ENCODE data around the gene FES. TPM values are rescaled to one million over a fixed set of nuclear protein-coding genes. Genes with fewer than 3 reads are reported as not detected.
"Not testable (repeated sequence)": the region's sequence is repeated elsewhere in the genome, so short reads cannot be mapped to it uniquely, and the experiment has no call there.

Gene FES
- polyA plus RNA-seq, 4 donors = 12.7 to 20.6 (median 16.1) TPM

DNA sequence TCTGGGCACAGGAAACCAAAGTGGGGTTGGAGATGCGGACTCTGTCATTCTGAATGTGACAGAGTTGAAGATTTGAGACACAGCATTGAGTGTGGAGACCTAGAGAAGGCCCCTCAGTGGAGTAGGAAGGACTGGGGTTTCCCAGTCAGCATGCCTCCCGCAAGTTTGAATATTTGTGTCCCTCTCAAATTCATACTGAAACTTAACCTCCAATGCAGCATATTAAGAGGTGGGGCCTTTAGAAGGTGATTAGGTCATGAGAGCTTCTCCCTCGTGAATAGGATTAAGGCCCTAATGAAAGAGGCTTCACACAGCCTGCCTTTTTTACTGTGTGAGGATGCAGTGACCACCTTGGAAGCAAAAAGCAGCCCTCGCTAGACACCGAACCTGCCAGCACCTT, 40.1 kb downstream of the FES start:
- no peak for DNase-seq (ENCODE audit: low read depth in 4 of 4, low spot score in 2 of 4)

DNA sequence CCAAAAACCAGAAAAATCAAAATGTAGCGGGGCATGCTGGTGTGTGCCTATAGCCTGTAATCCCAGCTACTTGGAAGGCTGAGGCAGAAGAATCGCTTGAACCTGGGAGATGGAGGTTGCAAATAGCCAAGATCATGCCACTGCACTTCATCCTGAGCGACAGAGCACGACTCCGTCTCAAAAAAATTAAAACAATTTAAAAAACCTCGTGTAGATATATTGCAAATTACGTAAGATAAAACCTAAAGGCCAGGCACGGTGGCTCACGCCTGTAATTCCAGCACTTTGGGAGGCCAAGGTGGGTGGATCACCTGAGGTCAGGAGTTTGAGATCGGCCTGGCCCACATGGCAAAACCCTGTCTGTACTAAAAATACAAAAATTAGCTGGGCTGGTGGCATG, 42.5 kb downstream of the FES start:
- DNase-seq (ENCODE audit: low read depth in 4 of 4, low spot score in 2 of 4) = not testable (repeated sequence)

DNA sequence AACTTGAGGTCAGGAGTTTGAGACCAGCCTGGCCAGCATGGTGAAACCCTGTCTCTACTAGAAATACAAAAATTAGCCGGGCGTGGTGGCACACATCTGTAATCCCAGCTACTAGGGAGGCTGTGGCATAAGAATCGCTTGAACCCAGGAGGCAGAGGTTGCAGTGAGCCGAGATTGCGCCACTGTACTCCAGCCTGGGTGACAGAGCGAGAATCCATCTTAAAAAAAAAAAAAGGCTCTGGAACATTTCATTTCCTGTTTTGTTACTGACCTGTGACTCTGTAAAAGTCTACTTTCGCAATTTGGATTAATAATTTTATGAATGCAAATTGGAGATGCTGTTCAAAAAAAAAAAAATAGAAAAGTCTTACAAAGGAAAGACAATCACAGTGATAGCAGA, 43.8 kb downstream of the FES start:
- not testable (repeated sequence) for DNase-seq (ENCODE audit: low read depth in 4 of 4, low spot score in 2 of 4)

DNA sequence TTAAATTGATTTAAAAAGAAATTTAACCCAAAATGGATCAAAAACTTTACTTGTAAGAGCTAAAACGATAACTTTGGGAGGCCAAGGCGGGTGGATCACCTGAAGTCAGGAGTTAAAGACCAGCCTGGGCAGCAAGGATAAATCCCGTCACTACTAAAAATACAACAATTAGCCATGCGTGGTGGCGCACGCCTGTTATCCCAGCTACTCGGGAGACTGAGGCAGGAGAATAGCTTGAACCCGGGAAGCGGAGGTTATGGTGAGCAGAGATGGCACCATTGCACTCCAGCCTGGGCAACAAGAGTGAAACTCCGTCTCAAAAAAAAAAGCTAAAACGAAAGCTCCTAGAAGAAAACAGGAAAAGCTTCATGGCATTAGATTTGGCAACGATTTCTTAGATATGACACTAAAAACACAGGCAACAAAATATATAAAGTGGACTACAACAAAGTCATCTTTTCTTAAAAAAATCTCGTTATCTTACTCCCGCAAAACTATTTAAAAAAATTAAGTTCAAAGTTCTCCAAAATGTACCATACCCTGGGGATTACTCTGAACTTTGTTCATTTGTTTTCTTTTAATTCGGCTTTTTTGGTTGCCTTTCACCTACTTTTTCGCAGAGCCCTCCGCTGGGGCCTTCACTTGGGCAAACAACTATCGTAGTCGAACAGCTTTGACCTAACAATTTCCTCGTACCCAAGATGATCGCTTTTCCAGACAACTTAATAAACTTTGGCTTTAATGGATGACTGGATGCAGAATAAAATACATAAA, 45.1 kb downstream of the FES start:
- peak in 1 of 4 donors; percentile 45 for DNase-seq (ENCODE audit: low read depth in 4 of 4, low spot score in 2 of 4)

DNA sequence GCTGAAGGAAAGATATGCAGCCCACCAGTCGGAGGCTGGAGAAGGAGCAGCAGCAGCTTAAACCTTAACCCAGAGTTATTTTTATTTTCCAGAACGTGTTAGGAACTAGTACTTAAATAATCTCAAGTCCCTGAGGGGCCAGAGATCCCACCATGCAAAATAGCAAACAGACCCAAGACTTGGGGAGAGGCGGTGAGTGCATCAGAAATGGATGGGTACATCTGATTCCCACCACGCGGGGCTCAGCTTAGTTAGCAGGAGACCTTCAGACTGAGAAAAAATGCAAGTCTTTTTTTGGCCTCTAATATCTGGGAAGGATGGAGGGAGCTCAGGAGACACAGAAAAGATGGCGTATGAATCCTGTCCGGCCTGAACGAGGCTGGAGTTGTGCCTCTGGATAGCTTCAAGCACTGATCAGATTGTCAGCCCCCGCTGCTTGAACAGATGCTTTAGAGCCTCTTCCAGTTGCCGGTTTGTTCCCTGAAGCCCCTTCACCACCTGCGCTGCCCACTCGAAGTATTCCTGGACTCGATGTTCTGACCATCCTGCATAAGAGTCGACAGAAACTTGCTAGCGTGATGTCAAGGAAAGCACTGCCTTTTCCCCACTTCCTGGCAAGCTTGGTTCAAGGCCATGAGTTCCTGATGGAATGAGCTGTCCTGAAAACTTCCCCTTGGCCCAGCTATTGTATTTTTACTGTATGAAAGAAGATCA, 46.7 kb downstream of the FES start:
- no peak for DNase-seq (ENCODE audit: low read depth in 4 of 4, low spot score in 2 of 4)

DNA sequence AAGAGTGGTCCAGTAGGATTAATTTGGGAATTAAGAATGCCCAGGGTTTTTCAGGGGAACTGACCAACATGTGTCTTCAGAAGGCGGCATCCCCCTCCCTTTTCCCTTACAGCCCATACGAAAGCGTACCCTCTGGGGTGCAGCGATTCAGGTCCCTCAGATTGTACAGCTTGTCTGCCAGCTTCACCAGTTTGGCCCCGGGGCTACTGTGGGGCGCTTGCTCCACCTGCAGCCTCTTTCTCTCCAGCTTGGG, 47.2 kb downstream of the FES start:
- DNase-seq (ENCODE audit: low read depth in 4 of 4, low spot score in 2 of 4) = no peak

DNA sequence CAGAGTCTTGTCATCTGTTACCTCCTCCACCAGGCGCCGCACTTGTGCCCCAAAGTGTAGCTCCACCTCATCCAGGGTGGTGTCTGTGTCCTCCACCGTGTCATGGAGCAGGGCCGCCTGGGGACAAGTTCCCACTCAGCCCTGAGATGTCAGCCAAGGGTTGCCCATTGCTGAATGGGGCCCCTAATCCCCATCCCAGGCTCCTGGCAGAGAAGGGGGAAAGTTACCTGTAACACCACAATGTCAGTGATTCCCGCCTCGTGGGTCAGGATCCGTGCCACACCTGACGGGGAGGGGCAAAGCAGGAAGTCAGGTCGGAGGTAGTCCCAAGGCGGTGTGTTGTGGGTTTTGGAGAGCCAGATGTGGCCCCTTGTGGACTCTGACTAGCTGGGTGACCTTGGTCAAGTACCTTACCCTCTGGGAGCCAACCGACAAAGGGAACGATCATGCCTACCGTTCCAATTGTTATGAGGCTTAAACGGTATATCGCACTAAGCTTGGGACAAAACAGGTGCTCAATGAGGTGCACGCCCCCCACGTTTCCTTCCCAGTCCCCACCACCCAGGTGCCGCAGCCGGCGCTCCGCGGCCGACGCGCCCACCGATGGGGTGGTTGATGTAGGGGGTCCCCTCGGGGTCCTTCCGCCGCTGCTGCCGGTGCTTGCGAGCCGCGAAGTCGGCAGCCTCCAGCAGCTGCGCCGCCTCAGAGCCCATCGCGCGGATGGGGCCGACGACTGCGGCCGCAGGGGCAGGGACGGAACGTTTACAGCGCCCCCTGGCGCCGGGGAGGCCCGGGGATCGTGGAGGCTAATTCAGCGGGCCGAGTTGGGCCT, 47.7 kb downstream of the FES start, which contains the start of gene HDDC3:
Gene HDDC3, minus strand, starts transcription at position 722 of the 832 bp plus-strand sequence. Its CDS starts 9 bp downstream, at position 713.
- peak in 2 of 4 donors; percentile 43 to 71 for DNase-seq (ENCODE audit: low read depth in 4 of 4, low spot score in 2 of 4)

DNA sequence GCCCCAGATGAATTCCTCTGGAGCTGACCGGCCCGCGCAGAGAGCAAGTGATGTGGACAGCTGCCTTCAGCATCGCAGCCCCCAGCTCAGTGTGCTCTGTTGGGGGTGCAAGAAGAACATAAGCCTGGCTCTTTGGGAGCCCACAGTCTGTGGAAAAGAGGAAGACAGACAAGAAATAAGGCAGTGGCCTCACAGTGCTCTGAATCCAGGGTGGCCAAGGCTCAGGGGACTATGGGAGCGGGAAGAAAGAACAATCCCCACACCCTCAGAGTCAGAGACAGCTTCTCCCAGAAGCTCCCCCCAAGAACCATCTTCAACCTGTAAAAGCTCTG, 48.3 kb downstream of the FES start:
- no peak for DNase-seq (ENCODE audit: low read depth in 4 of 4, low spot score in 2 of 4)

DNA sequence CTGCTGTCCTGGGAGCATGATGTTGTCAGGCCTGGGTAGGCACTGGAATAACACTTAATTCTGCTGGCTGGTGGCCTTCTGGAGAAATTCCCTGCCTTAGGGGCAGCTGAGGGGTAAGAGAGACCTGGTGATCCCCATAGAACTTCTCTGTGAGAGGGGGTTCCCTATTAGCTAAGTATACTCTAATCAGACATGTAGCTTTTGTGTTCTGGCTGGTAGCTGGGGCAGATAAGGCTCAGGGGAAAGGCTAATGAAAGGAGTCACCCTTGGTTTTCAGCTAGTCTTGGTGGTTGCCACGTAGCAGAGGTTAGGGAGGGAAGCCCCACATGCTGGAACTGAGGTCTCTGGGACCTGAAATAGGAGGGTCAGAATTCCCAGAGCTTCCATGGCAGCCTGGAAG, 49.0 kb downstream of the FES start:
- DNase-seq (ENCODE audit: low read depth in 4 of 4, low spot score in 2 of 4) = no peak

DNA sequence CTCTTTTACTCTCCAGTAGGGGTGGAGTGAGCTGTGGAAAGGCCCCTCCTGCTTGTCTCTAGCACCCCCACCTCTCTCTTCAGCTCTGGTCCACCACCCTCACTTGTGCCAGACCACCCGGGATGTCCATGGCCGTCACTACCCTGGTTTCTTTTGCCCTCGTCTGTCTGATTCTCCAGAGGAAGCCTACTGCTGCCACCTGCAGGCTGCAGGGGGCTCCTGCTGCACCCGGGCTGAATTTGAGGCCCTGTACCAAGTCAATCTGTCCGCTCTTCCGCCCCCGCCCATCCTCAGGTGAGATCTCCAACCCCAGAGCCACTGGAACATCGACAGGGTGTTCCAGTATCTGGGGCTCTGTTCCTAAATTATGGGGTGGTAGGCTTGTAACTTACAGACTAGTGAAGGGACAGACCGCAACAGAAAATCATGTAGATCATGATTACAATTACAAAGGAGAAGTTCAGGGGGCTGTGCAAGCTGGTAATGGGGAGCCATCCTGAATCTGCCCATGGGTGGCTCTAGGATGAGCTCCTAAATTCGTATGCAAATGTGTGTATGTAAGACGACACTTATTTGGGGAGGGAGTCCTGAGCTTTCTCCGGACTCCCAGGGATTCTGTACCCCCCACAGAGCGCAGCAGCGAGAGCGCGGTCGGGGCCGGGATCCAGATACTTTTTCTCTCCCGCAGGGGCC, 50.1 kb downstream of the FES start:
- DNase-seq (ENCODE audit: low read depth in 4 of 4, low spot score in 2 of 4) = peak in 3 of 4 donors; percentile 43 to 81 (median 70)

DNA sequence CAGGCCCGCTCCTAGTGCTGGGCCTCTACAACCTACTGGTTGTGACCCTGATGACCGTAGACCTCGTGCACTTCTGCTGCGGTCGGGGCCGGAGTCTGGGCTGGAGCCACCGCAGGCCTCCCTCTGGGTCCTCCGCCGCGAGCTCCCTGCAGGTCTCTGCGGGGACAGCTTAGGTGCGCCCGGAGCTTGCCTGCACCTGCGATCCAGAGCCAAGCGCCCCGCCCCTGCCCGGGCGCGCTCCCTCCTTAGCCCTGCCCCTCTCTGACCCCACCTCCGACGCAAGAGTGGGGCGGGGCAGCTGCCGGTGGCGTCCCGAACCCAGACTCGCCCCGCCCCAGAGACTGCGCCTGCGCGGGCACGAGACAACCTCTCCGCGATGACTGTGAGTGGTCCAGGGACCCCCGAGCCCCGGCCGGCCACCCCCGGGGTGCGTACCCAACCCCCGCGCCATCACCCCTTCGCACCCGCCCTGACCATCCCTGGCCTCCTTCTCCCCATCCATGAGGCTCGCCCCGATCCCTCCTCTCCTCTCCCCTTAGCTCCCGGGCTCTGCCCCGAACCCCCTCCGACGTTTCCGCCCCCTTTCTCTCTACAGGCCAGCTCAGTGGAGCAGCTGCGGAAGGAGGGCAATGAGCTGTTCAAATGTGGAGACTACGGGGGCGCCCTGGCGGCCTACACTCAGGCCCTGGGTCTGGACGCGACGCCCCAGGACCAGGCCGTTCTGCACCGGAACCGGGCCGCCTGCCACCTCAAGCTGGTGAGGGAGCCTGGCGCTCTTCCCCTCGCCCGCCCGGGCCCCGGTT, 50.8 kb downstream of the FES start, which contains the start of gene UNC45A:
Gene UNC45A, plus strand, starts transcription at position 337 of the 803 bp plus-strand sequence. Its CDS starts 40 bp downstream, at position 377.
- peak in 3 of 4 donors; percentile 63 to 85 (median 78) for DNase-seq (ENCODE audit: low read depth in 4 of 4, low spot score in 2 of 4)

DNA sequence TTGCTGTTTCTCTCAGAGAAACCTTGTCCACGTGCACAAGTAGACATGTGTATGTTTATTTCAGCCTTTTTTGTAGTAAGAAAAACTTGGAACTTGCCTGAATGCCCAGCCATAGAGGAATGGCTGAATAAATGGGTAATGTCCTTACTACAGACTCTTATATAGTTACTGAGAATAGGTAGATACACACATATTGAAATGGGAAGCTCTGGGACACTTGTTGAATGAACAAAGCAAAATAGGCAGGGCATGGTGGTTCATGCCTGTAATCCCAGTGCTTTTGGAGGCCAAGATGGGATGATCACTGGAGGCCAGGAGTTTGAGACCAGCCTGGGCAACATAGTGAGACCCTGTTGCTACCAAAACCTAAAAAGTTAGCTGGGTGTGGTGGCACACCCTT, 52.5 kb downstream of the FES start:
- no peak for DNase-seq (ENCODE audit: low read depth in 4 of 4, low spot score in 2 of 4)

DNA sequence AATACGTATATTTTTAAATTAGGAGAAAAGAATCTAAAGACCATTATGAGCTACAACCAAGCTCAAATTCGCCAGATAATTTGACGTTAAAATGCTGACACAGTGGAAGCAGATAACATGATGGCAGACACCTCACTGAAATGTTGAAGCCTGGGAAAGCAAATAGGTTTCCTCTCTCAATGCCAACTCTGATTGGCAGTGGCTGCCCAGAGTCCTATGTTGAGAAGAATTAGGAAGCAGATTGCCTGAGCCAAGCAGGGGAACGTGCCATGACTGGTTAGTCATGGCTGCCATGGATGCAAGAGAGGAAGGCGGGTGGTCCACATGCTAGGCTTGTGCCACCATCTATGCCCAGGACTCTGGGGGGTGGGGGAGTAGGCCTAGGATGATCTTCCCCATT, 54.0 kb downstream of the FES start:
- no peak for DNase-seq (ENCODE audit: low read depth in 4 of 4, low spot score in 2 of 4)

DNA sequence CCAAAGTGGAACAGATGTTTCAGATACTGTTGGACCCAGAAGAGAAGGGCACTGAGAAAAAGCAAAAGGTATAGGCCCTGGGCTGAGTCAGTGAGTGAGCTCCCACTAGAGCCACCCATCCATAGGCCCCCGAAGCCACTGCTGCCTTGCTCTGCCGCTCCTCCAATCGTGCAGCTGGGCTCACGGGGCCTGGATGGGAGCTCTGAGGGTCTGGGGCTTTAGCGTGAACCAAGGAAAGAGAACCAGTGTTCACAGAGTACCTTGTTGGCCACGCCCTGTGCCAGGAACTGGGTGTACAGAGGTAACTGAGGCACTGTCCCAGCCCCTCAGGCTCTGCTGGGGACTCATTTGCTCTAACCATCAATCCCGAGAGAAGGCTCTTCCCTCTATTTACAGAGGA, 55.5 kb downstream of the FES start:
- DNase-seq (ENCODE audit: low read depth in 4 of 4, low spot score in 2 of 4) = no peak

DNA sequence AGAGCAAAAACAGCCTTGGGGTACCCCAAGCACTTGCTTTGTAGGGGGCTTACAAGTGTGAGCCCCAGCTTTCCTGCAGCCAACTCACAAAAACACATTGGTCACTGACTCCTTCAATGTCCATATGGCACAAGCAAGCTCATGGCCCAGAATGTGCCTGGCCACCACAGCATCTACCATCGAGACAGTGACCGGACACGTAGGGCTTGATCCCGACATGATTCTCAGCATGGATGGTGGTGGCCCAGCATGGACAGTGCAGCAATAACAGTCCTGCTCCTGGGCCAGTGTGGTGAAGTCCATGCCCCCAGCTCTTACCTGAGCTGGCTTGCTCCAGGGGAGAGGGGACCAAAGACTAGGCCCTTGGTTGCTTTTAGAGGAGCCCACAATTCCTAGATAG, 56.7 kb downstream of the FES start:
- DNase-seq (ENCODE audit: low read depth in 4 of 4, low spot score in 2 of 4) = no peak

DNA sequence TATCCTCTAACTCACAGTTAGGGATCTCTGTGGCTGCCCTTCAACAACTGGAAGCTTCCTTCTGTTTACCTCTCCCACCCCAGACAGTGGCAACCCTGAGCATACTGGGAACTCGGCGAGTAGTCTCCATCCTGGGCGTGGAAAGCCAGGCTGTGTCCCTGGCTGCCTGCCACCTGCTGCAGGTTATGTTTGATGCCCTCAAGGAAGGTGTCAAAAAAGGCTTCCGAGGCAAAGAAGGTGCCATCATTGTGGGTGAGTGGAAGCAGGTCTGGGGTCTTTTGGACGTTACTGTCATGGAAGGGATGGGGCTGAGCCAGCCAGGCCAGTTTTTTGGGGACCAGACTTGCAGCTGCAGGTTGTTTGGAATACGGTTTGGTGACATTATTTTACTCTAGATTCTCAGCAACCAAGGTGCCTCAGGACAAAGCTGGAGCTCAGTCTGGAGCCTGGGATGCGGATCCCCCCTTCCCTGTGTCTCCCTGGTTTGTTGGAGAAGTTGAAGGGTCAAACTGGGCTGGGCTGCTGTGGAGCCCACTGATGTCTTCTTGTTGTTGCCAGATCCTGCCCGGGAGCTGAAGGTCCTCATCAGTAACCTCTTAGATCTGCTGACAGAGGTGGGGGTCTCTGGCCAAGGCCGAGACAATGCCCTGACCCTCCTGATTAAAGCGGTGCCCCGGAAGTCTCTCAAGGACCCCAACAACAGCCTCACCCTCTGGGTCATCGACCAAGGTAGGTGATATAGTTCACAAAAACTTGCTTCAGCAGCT, 58.2 kb downstream of the FES start:
- no peak for DNase-seq (ENCODE audit: low read depth in 4 of 4, low spot score in 2 of 4)

DNA sequence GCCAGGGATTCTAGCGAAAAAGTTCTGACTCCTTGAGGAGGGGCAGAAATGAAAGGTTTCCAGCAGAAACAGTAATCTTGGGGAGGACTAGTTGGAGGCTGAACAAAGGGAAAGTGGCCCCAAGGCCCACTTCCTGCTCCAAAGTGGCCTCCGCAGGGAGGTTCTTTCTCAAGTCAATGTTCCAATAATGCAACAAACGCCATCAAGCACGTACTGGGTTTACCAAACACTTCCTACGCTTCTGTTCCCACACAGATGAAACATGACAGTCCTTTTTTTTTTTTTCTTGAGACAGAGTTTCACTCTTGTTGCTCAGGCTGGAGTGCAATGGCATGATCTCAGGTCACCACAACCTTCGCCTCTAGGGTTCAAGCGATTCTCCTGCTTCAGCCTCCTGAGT, 60.8 kb downstream of the FES start:
- DNase-seq (ENCODE audit: low read depth in 4 of 4, low spot score in 2 of 4) = no peak
